GM23338 (cell line): ENCODE results near the gene RMND1. TPM values are rescaled to one million over a fixed set of nuclear protein-coding genes. Genes with fewer than 3 reads are reported as not detected.

Experiments
- ATAC-seq: fragments of 200-7000 bp; cut with Tn5 transposase; 3 replicates; pipeline ENCODE4 v1.9.1; 2020
- DNase-seq: peaks from one replicate; pipeline ENCODE4 v3.0.0-alpha.2; 2015; ENCODE audit warnings: low spot score
- H2AFZ ChIP-seq: fragments of 200-600 bp; sonication (generic); 2 replicates; pipeline ENCODE4 v1.8.0; 2016; ENCODE audit warnings: antibody characterized with exemption, mild to moderate bottlenecking, moderate library complexity
- H3F3A ChIP-seq: fragments of 200-600 bp; sonication (generic); replicated peaks from 2 replicates; pipeline ENCODE4 v1.8.0; 2017; ENCODE audit warnings: antibody characterized with exemption, mixed run types, low read depth
- H3K27ac ChIP-seq: fragments of 200-600 bp; sonication (generic); 2 replicates; pipeline ENCODE4 v1.6.1; 2016; ENCODE audit warnings: low read depth
- H3K27me3 ChIP-seq: fragments of 200-600 bp; sonication (generic); 2 replicates; pipeline ENCODE4 v1.8.0; 2016; ENCODE audit warnings: mild to moderate bottlenecking, mixed run types, moderate library complexity; ENCODE audit not compliant: insufficient read depth
- H3K36me3 ChIP-seq: fragments of 200-600 bp; sonication (generic); 2 replicates; pipeline ENCODE4 v1.8.0; 2016; ENCODE audit warnings: mild to moderate bottlenecking; ENCODE audit not compliant: insufficient read depth
- H3K4me1 ChIP-seq: fragments of 200-600 bp; sonication (generic); 2 replicates; pipeline ENCODE4 v1.8.0; 2016; ENCODE audit warnings: mild to moderate bottlenecking, moderate library complexity; ENCODE audit not compliant: insufficient read depth
- H3K4me2 ChIP-seq: fragments of 200-600 bp; sonication (generic); 2 replicates; pipeline ENCODE4 v1.7.1; 2017; ENCODE audit warnings: mixed run types
- H3K4me3 ChIP-seq: fragments of 200-600 bp; sonication (generic); 2 replicates; pipeline ENCODE4 v1.6.1; 2016; ENCODE audit warnings: mixed run types
- H3K79me2 ChIP-seq: fragments of 200-600 bp; sonication (generic); replicated peaks from 2 replicates; pipeline ENCODE4 v1.8.0; 2017; ENCODE audit warnings: mild to moderate bottlenecking; ENCODE audit not compliant: insufficient read depth
- H3K9me2 ChIP-seq: fragments of 200-600 bp; sonication (generic); 2 replicates; pipeline ENCODE4 v1.8.0; 2017; ENCODE audit not compliant: insufficient read depth
- H4K20me1 ChIP-seq: fragments of 200-600 bp; sonication (generic); replicated peaks from 2 replicates; pipeline ENCODE4 v1.8.0; 2017; ENCODE audit warnings: mild to moderate bottlenecking; ENCODE audit not compliant: insufficient read depth
- H3K27ac Mint-ChIP-seq: 2 replicates; pipeline ENCODE4 v1.8.0; 2020; ENCODE audit warnings: inconsistent platforms, mild to moderate bottlenecking, moderate library complexity, mixed read lengths
- H3K27me3 Mint-ChIP-seq: 3 replicates; pipeline ENCODE4 v1.8.0; 2022; ENCODE audit warnings: low read depth, mild to moderate bottlenecking, moderate library complexity, mixed read lengths, inconsistent platforms; ENCODE audit not compliant: insufficient read depth, poor library complexity
- H3K36me3 Mint-ChIP-seq: 3 replicates; pipeline ENCODE4 v1.8.0; 2021; ENCODE audit warnings: low read depth, mild to moderate bottlenecking, inconsistent platforms, moderate library complexity, mixed read lengths
- H3K4me1 Mint-ChIP-seq: 3 replicates; pipeline ENCODE4 v1.8.0; 2020; ENCODE audit warnings: mild to moderate bottlenecking, inconsistent platforms, mixed read lengths
- H3K4me3 Mint-ChIP-seq: 3 replicates; pipeline ENCODE4 v1.8.0; 2021; ENCODE audit warnings: moderate library complexity, mild to moderate bottlenecking, inconsistent platforms, mixed read lengths
- H3K9me3 Mint-ChIP-seq: 3 replicates; pipeline ENCODE4 v1.8.0; 2020; ENCODE audit warnings: moderate library complexity, mild to moderate bottlenecking, inconsistent platforms, mixed read lengths
- CREB1 ChIP-seq: fragments of 250-450 bp; sonication (Bioruptor Pico); IDR thresholded peaks from 2 replicates; pipeline ENCODE4 v1.5.0; 2020; ENCODE audit warnings: low read depth, mild to moderate bottlenecking, moderate library complexity
- ETS1 ChIP-seq: IDR thresholded peaks from 2 replicates; pipeline ENCODE4 v1.6.1; 2016; ENCODE audit warnings: antibody characterized with exemption
- EZH2 ChIP-seq: fragments of 200-600 bp; sonication (generic); IDR thresholded peaks from one replicate; pipeline ENCODE4 v1.8.0; 2017; ENCODE audit warnings: antibody characterized with exemption, mild to moderate bottlenecking, low read depth; ENCODE audit not compliant: unreplicated experiment
- REST ChIP-seq: IDR thresholded peaks from one replicate; pipeline ENCODE4 v1.6.1; 2018; ENCODE audit warnings: antibody characterized with exemption; ENCODE audit not compliant: unreplicated experiment
- STAT1 ChIP-seq: IDR thresholded peaks from one replicate; pipeline ENCODE4 v1.6.1; 2016; ENCODE audit warnings: antibody characterized with exemption; ENCODE audit not compliant: unreplicated experiment
- ZNF462 ChIP-seq: fragments of 250-450 bp; sonication (Bioruptor Pico); IDR thresholded peaks from 2 replicates; pipeline ENCODE4 v1.5.0; 2020; ENCODE audit warnings: mild to moderate bottlenecking, moderate library complexity
- polyA plus RNA-seq: library from polyadenylated mRNA; unstranded; fragments of >200 nt; fragmentation: Nextera tagmentation; extraction: Ambion mirVana; gene quantifications from 2 replicates; pipeline ENCODE4 v1.2.1, GENCODE V29; 2016
- total RNA-seq: library from RNA; depleted of rRNA; stranded (reverse); fragments of >200 nt; shearing (Covaris generic); gene quantifications from 2 replicates; pipeline ENCODE4 v1.2.3, GENCODE V29; 2014
- TF ChIP-seq, protein P1 (sequence below), 2 experiments: fragments of 200-600 bp in 1 of 2; sonication (generic) in 1 of 2; conservative IDR thresholded peaks; 2 replicates each; pipeline versions ENCODE4 v1.5.1 to v1.6.1; 2016 to 2017; ENCODE audit warnings: antibody characterized with exemption in 2 of 2, low read depth in 2 of 2, mild to moderate bottlenecking in 2 of 2, moderate library complexity in 1 of 2

Gene RMND1
- total and polyA plus RNA-seq, 2 experiments from 2014 or later, result 27.5 to 34.4 TPM

- TF ChIP-seq STAT1 (no peak), ETS1 (no peak), EZH2 (no peak), REST (no peak)
- peaks cover 2% of the 10 kb centered on the region for H3K27me3 Mint-ChIP-seq
- ATAC-seq (peak; percentile 62), DNase-seq (peak; percentile 17)
- H3K4me2 ChIP-seq, result peak overlapping the region; percentile 52; the same call in 1 of the 2 replicates
- peaks cover 5% of the 10 kb centered on the region for H3K36me3 Mint-ChIP-seq
- peak overlapping the region; percentile 27 for H3K27ac Mint-ChIP-seq
- H3K4me3 Mint-ChIP-seq, result no peak overlapping the region
- peaks cover 30% of the 10 kb centered on the region for H3K4me1 Mint-ChIP-seq
- H3K9me2 ChIP-seq, result no peaks in the 10 kb centered on the region
- H3K4me1 ChIP-seq, result peaks cover 13% of the 10 kb centered on the region
- peak overlapping the region; percentile 87; the same call in 1 of the 2 replicates for H3K27ac ChIP-seq
- no peaks in the 10 kb centered on the region for H4K20me1 ChIP-seq
- no peak overlapping the region for H2AFZ ChIP-seq
- peaks cover 99% of the 10 kb centered on the region for H3K79me2 ChIP-seq
- H3K36me3 ChIP-seq, result no peaks in the 10 kb centered on the region
- H3F3A ChIP-seq, result no peaks in the 10 kb centered on the region; the same call in 1 of the 2 replicates
- H3K27me3 ChIP-seq, result no peaks in the 10 kb centered on the region
- no peaks in the 10 kb centered on the region for H3K9me3 Mint-ChIP-seq
- no peak overlapping the region for H3K4me3 ChIP-seq
Measured at GRCh38 chr6:151379933-151380847, 71.7 kb downstream of the RMND1 start.

DNA sequence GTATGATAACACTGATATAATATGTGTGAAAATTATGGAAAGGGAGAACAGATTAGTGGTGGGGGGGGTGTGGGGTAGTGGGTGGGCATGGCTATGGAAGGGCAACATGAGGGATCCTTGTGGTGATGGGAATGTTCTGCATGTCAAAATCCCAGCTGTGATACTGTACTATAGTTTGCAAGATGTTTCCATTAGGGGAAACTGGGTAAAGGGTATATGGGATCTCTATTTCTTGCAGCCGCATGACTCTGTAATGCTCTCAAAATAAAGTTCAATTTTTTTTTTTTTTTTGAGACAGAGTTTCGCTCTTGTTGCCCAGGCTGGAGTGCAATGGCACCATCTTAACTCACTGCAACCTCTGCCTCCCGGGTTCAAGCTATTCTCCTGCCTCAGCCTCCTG is 74.8 kb downstream of the RMND1 start:
- Histone ChIP-seq H3F3A (no peaks in the 10 kb centered on the region; the same call in 1 of the 2 replicates), H3K4me2 (no peak overlapping the region), H4K20me1 (no peaks in the 10 kb centered on the region), H2AFZ (no peak overlapping the region), H3K27ac (no peak overlapping the region), H3K4me3 (no peak overlapping the region), H3K27me3 (no peaks in the 10 kb centered on the region), H3K4me1 (peaks cover 41% of the 10 kb centered on the region), H3K36me3 (no peaks in the 10 kb centered on the region), H3K9me2 (no peaks in the 10 kb centered on the region), H3K79me2 (peaks cover 74% of the 10 kb centered on the region)
- Mint-ChIP-seq H3K4me3 (no peak overlapping the region), H3K36me3 (peaks cover 13% of the 10 kb centered on the region), H3K9me3 (no peaks in the 10 kb centered on the region), H3K27ac (no peak overlapping the region), H3K4me1 (peaks cover 56% of the 10 kb centered on the region), H3K27me3 (peaks cover 7% of the 10 kb centered on the region)
- ATAC-seq (no peak), DNase-seq (no peak)
- no peak for TF ChIP-seq CREB1
- TF ChIP-seq STAT1, result no peak
- no peak for TF ChIP-seq ZNF462 (CRISPR knock-in tag)
- TF ChIP-seq, protein P1, sequence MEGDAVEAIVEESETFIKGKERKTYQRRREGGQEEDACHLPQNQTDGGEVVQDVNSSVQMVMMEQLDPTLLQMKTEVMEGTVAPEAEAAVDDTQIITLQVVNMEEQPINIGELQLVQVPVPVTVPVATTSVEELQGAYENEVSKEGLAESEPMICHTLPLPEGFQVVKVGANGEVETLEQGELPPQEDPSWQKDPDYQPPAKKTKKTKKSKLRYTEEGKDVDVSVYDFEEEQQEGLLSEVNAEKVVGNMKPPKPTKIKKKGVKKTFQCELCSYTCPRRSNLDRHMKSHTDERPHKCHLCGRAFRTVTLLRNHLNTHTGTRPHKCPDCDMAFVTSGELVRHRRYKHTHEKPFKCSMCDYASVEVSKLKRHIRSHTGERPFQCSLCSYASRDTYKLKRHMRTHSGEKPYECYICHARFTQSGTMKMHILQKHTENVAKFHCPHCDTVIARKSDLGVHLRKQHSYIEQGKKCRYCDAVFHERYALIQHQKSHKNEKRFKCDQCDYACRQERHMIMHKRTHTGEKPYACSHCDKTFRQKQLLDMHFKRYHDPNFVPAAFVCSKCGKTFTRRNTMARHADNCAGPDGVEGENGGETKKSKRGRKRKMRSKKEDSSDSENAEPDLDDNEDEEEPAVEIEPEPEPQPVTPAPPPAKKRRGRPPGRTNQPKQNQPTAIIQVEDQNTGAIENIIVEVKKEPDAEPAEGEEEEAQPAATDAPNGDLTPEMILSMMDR (conservative IDR thresholded peaks at IDR 0.05; ENCODE audit: low read depth in 2 of 2), result no peak
